SK-N-SH (cell line): Measurements from ENCODE around the gene SHC3.

Source experiments
- CHD2 ChIP-seq: fragments of 150-350 bp; IDR thresholded peaks from 2 replicates; pipeline ENCODE4 v1.6.1; 2018; ENCODE audit warnings: low read length; ENCODE audit not compliant: partially characterized antibody
- ELF1 ChIP-seq: IDR thresholded peaks from 2 replicates; pipeline ENCODE4 v1.4.0; 2012
- EP300 ChIP-seq, 2 experiments: IDR thresholded peaks; 2 replicates each; pipeline versions ENCODE4 v1.4.0 to v1.6.1; 2012; ENCODE audit warnings: borderline replicate concordance in 1 of 2, low read depth in 1 of 2, low read length in 1 of 2
- EZH2phosphoT487 ChIP-seq: fragments of 200-600 bp; sonication (generic); IDR thresholded peaks from 2 replicates; pipeline ENCODE4 v1.6.1; 2017; ENCODE audit warnings: low read depth, mixed run types, mild to moderate bottlenecking, antibody characterized with exemption, moderate library complexity, borderline replicate concordance
- FOXM1 ChIP-seq: IDR thresholded peaks from 2 replicates; pipeline ENCODE4 v1.4.0; 2012; ENCODE audit warnings: low read depth, mild to moderate bottlenecking
- NFIC ChIP-seq: IDR thresholded peaks from 2 replicates; pipeline ENCODE4 v1.4.0; 2012; ENCODE audit warnings: borderline replicate concordance
- NRF1 ChIP-seq: IDR thresholded peaks from 2 replicates; pipeline ENCODE4 v1.6.1; 2012; ENCODE audit warnings: low read depth, mild to moderate bottlenecking, low read length
- POLR2AphosphoS5 ChIP-seq: IDR thresholded peaks from 2 replicates; pipeline ENCODE4 v1.6.1; 2012; ENCODE audit warnings: low read depth, low read length
- REST ChIP-seq: IDR thresholded peaks from 2 replicates; pipeline ENCODE4 v1.6.1; 2012; ENCODE audit warnings: mild to moderate bottlenecking, low read depth, low read length, moderate library complexity
- SMC3 ChIP-seq: IDR thresholded peaks from 2 replicates; pipeline ENCODE4 v1.6.1; 2012; ENCODE audit warnings: low read depth, low read length, improper control_type of control experiment
- TF ChIP-seq, protein P1 (sequence below): fragments of 200-600 bp; sonication (generic); IDR thresholded peaks from 2 replicates; pipeline ENCODE4 v1.6.1; 2017; ENCODE audit warnings: antibody characterized with exemption, mild to moderate bottlenecking, moderate library complexity
- TF ChIP-seq, protein P2 (sequence below): IDR thresholded peaks from 2 replicates; pipeline ENCODE4; 2012

GRCh38 chr9:89039664-89040063 is 139.0 kb downstream of the SHC3 start:
- TF ChIP-seq, protein P1, sequence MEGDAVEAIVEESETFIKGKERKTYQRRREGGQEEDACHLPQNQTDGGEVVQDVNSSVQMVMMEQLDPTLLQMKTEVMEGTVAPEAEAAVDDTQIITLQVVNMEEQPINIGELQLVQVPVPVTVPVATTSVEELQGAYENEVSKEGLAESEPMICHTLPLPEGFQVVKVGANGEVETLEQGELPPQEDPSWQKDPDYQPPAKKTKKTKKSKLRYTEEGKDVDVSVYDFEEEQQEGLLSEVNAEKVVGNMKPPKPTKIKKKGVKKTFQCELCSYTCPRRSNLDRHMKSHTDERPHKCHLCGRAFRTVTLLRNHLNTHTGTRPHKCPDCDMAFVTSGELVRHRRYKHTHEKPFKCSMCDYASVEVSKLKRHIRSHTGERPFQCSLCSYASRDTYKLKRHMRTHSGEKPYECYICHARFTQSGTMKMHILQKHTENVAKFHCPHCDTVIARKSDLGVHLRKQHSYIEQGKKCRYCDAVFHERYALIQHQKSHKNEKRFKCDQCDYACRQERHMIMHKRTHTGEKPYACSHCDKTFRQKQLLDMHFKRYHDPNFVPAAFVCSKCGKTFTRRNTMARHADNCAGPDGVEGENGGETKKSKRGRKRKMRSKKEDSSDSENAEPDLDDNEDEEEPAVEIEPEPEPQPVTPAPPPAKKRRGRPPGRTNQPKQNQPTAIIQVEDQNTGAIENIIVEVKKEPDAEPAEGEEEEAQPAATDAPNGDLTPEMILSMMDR: no peak
- no peak for TF ChIP-seq REST
- no peak for TF ChIP-seq SMC3
- no peak for TF ChIP-seq ELF1
- TF ChIP-seq EZH2phosphoT487: no peak
- TF ChIP-seq EP300 (IDR thresholded peaks at IDR 0.05; ENCODE audit: borderline replicate concordance in 1 of 2, low read depth in 1 of 2, low read length in 1 of 2): no peak
- no peak for TF ChIP-seq NRF1
- no peak for TF ChIP-seq NFIC
- no peak for TF ChIP-seq FOXM1
- TF ChIP-seq, protein P2, sequence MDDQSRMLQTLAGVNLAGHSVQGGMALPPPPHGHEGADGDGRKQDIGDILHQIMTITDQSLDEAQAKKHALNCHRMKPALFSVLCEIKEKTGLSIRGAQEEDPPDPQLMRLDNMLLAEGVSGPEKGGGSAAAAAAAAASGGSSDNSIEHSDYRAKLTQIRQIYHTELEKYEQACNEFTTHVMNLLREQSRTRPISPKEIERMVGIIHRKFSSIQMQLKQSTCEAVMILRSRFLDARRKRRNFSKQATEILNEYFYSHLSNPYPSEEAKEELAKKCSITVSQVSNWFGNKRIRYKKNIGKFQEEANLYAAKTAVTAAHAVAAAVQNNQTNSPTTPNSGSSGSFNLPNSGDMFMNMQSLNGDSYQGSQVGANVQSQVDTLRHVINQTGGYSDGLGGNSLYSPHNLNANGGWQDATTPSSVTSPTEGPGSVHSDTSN: no peak
- TF ChIP-seq CHD2: no peak
- TF ChIP-seq POLR2AphosphoS5: no peak
